ENCODE data around the gene DNASE1L1. TPM values are rescaled to one million over a fixed set of nuclear protein-coding genes. Genes with fewer than 3 reads are reported as not detected.

DNASE1L1 gene
- total RNA-seq, 2 experiments from 2014 or later, result 9.4 to 10.3 TPM

DNA sequence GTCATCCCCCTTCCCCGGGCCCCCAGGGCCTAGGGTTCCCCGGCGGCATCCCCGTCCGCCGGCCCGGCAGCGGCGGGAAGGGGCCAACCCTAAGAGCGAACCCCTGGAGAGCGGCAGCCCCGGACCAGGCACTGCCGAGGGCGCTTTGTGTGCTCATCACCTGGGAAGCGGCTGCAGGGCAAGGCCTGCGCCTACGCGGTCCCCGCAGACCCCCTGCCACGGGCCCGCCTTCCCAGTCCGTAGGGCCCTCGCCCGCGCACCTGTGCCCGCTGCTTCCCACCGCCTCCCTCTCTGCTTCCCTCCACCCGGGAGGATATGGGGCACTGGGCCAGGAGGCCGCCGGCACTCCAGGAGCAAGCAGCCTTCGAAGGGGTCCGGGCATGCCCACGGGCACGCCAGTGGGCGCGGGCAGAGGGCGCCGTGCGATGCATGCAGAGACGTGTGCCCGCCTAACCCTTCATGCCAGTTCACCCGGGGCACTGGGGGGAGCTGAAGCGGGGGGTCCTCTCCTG, 37.2 kb downstream of the DNASE1L1 start:
- CTCF ChIA-PET, result no interaction called here
- no peak for DNase-seq
- peak overlapping the region; percentile 76 for H3K4me3 Mint-ChIP-seq
- no peak for ATAC-seq
- H3K27me3 Mint-ChIP-seq, result no peaks in the 10 kb centered on the region
- TF ChIP-seq, protein P1, sequence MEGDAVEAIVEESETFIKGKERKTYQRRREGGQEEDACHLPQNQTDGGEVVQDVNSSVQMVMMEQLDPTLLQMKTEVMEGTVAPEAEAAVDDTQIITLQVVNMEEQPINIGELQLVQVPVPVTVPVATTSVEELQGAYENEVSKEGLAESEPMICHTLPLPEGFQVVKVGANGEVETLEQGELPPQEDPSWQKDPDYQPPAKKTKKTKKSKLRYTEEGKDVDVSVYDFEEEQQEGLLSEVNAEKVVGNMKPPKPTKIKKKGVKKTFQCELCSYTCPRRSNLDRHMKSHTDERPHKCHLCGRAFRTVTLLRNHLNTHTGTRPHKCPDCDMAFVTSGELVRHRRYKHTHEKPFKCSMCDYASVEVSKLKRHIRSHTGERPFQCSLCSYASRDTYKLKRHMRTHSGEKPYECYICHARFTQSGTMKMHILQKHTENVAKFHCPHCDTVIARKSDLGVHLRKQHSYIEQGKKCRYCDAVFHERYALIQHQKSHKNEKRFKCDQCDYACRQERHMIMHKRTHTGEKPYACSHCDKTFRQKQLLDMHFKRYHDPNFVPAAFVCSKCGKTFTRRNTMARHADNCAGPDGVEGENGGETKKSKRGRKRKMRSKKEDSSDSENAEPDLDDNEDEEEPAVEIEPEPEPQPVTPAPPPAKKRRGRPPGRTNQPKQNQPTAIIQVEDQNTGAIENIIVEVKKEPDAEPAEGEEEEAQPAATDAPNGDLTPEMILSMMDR (IDR thresholded peaks at IDR 0.05), result no peak
- no peak overlapping the region for H3K27ac Mint-ChIP-seq
- POLR2A ChIA-PET, result interaction anchor here (0.6 kb wide), 1 partner anchor 28 kb away, joined by 3 read pairs; no protein-coding TSS in a partner anchor
- peaks cover 25% of the 10 kb centered on the region for H3K4me1 Mint-ChIP-seq (ENCODE audit: low read depth)
- peaks cover 25% of the 10 kb centered on the region for H3K36me3 Mint-ChIP-seq (ENCODE audit: low read depth)
- intact Hi-C loops (cut with micrococcal nuclease), result no loop called here
- no peaks in the 10 kb centered on the region for H3K9me3 Mint-ChIP-seq

DNA sequence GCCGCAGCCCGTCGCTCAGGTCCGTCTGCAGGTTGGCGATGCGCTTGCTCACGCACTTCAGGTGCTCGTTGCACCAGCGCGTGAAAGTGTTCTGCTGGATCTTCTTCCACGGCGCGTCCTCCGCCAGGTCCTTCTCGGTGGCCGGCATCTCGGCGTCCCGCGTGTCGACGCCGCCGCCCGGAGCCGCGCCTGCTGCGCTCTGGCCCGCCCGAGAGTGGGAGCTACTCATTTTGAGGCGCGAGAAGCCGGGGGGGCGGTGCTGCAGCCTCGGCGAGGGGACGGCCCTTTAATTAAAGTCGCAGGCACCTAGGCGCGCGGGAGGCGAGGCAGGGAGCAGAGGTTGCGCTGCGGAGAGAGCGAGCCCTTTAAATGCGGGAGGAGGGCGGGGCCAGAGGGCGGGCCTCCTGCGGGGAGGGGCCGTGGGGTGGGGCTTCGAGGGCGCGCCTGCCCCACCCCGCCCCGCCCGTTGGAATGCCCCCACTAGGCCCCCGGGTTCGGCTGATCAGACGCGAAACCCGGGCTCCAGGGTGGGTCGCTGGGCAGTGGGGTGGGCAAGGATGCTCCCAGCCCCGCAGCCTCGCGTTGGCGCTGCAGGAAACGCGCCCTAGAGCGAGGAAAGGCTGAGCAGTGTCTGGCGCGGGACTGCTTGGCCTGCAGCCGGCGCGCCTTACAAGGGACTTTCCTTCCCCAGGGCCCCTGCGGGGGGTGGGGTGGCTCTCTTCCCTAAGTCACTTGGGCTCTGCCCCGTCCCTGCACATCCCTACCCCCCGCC, 37.9 kb downstream of the DNASE1L1 start:
- peak overlapping the region; percentile 80 for H3K27ac Mint-ChIP-seq
- CTCF ChIA-PET, result no interaction called here

DNA sequence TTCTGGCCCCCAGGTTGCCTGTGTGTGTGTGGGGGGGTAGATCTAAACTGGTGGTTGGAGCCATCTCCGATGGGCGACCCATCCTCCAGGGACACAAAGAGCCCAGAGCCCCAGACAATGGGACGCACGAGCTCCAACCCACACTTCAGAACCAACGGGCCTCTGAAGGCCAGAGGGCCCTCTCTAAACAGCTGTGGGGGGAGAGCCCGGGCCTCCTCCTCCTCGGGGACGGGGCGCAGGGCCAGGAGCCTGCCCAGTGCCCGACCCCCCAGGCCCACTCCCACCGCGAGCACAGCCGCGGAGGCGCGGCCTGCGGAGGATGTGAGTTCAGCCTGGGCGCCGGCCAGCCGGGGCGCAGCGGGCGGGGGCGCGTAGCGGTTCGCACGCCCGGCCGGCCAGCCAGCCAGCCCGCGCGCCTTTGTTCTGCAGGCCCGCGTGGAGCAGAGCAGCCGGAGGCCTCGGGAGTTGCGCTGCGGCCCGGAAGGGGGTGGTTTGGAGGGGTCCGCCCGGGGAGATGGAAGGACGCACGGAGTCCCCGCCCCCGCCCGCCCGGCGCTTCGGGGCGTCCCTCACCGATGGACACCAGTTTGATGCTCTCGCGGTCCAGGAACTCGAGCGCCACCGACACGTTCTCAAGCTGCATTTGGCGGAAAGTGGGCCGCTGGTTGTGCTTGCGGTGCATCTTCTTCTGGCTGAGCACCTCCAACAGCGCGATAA, 38.6 kb downstream of the DNASE1L1 start:
- ChIA-PET POLR2A (interaction anchor here (0.5 to 1.3 kb wide), 4 partner anchors 9 to 44 kb away, joined by 3 to 6 read pairs (median 3); partner anchors contain the start of gene EMD), CTCF (no interaction called here)
- TF ChIP-seq, protein P1 (IDR thresholded peaks at IDR 0.05), result no peak
- ATAC-seq (no peak), DNase-seq (no peak)
- no peaks in the 10 kb centered on the region for H3K27me3 Mint-ChIP-seq
- peak overlapping the region; percentile 90 for H3K27ac Mint-ChIP-seq
- H3K36me3 Mint-ChIP-seq (ENCODE audit: low read depth), result peaks cover 35% of the 10 kb centered on the region
- H3K9me3 Mint-ChIP-seq, result no peaks in the 10 kb centered on the region
- peak overlapping the region; percentile 96 for H3K4me3 Mint-ChIP-seq
- intact Hi-C loops (cut with micrococcal nuclease), result no loop called here
- peaks cover 25% of the 10 kb centered on the region for H3K4me1 Mint-ChIP-seq (ENCODE audit: low read depth)

More for the DNA sequence above, 37.9 kb downstream of the DNASE1L1 start:
- ATAC-seq (peak; percentile 55), DNase-seq (peak; percentile 95)
- Mint-ChIP-seq H3K4me1 (ENCODE audit: low read depth) (peaks cover 25% of the 10 kb centered on the region), H3K9me3 (no peaks in the 10 kb centered on the region), H3K27me3 (no peaks in the 10 kb centered on the region), H3K4me3 (peak overlapping the region; percentile 96), H3K36me3 (ENCODE audit: low read depth) (peaks cover 31% of the 10 kb centered on the region)
- TF ChIP-seq, protein P1 (IDR thresholded peaks at IDR 0.05), result no peak
- POLR2A ChIA-PET, result interaction anchor here (0.6 to 1.3 kb wide), 3 partner anchors 28 to 45 kb away, joined by 3 to 6 read pairs (median 3); no protein-coding TSS in a partner anchor
- intact Hi-C loops (cut with micrococcal nuclease), result no loop called here

DNA sequence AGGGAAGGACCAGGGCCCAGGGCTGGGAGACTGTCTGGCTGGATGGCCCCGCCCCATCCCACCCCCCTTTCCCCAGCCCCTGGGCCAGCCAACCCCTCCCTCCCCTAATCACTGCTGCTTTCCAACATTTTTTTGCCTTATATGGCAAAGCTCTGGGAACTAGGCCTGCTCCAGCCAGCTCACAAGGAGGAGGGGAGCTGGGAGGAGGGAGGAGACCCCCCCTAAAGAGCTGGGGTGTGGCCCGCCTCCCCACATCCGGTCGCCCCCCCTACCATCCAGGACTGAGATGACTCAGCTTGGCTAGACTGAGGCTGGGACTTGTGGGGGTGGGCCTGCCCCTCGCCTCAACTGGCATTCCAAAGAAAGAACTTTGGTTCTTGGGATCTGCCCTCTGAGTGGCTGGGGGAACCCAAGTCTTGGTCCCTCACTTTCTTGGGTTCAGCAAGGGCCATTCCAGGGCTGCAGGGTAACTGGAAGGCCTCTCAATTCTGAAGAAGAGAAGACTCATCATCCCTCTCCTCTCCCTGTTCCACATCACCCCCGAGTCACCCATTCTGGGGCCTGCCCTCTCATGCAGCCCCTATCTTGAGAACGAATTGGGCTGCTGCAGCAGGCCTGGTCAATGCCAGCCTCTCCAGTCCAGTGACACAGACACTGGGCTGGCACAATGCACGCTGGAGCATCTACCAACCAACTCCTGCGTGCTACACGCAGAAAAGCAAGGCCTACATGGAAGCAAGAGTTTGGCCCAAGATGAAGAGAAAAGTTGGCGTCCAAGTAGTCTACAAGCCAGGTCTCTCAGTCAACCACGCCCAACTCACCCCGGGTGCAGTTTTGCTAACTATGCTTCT, 39.4 kb downstream of the DNASE1L1 start:
- Mint-ChIP-seq H3K27ac (peak overlapping the region; percentile 90), H3K4me1 (ENCODE audit: low read depth) (peaks cover 25% of the 10 kb centered on the region), H3K27me3 (no peaks in the 10 kb centered on the region), H3K36me3 (ENCODE audit: low read depth) (peaks cover 37% of the 10 kb centered on the region), H3K4me3 (peak overlapping the region; percentile 96), H3K9me3 (no peaks in the 10 kb centered on the region)
- TF ChIP-seq, protein P1 (IDR thresholded peaks at IDR 0.05), result no peak
- intact Hi-C loops (cut with micrococcal nuclease), result no loop called here
- CTCF ChIA-PET, result no interaction called here
- ATAC-seq (peak; percentile 8), DNase-seq (peak; percentile 81)
- POLR2A ChIA-PET, result interaction anchor here (1.0 to 2.8 kb wide), 6 partner anchors 14 to 399 kb away, joined by 3 to 18 read pairs (median 3); partner anchors contain the start of gene RPL10
